ENCODE results near the gene SEMA3C.

- no peak for TF ChIP-seq CTCF (IDR thresholded peaks at IDR 0.05)
- no peak for TF ChIP-seq POLR2A (IDR thresholded peaks at IDR 0.05)
These were observed 137.7 kb downstream of the SEMA3C start for GRCh38 chr7:80781146-80781545.
